ENCODE measurements around the gene SH3RF3.

DNA sequence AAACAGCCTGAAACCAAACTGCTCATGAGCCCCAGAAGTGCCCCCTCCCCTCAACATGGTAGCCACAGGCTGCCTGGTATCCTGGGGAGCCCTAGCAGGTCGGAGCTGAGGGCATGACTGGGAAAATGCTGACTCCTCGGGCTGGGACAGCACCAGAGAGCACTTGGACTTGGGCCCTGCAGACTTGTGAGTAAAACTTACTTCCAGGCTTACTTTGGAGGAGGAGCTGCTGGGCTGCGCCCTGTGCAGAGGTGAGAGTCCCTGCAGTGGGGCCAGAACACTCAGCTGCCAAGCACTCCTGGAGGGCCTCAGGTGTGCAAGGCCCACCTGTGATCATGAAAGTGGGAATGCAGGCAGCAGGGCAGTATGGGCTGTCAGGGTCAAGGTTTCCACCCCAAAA is 365.3 kb downstream of the SH3RF3 start:
- TF ChIP-seq FOXP2 (optimal IDR thresholded peaks at IDR 0.05; ENCODE audit: borderline replicate concordance, extremely low read depth, extremely low read length, insufficient read depth) (no peak), POLR2AphosphoS5 (IDR thresholded peaks at IDR 0.05; ENCODE audit: low read depth, low read length) (no peak), SIN3A (IDR thresholded peaks at IDR 0.05; ENCODE audit: borderline replicate concordance, insufficient read depth, low read length) (no peak), TAF1 (IDR thresholded peaks at IDR 0.05; ENCODE audit: borderline replicate concordance, insufficient read depth, low read length) (no peak)
- TF ChIP-seq, protein P1, sequence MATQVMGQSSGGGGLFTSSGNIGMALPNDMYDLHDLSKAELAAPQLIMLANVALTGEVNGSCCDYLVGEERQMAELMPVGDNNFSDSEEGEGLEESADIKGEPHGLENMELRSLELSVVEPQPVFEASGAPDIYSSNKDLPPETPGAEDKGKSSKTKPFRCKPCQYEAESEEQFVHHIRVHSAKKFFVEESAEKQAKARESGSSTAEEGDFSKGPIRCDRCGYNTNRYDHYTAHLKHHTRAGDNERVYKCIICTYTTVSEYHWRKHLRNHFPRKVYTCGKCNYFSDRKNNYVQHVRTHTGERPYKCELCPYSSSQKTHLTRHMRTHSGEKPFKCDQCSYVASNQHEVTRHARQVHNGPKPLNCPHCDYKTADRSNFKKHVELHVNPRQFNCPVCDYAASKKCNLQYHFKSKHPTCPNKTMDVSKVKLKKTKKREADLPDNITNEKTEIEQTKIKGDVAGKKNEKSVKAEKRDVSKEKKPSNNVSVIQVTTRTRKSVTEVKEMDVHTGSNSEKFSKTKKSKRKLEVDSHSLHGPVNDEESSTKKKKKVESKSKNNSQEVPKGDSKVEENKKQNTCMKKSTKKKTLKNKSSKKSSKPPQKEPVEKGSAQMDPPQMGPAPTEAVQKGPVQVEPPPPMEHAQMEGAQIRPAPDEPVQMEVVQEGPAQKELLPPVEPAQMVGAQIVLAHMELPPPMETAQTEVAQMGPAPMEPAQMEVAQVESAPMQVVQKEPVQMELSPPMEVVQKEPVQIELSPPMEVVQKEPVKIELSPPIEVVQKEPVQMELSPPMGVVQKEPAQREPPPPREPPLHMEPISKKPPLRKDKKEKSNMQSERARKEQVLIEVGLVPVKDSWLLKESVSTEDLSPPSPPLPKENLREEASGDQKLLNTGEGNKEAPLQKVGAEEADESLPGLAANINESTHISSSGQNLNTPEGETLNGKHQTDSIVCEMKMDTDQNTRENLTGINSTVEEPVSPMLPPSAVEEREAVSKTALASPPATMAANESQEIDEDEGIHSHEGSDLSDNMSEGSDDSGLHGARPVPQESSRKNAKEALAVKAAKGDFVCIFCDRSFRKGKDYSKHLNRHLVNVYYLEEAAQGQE (IDR thresholded peaks at IDR 0.05; ENCODE audit: insufficient read depth in 1 of 2, low read depth in 2 of 2, low read length in 2 of 2): no peak
